Calu3 (cell line): Measurements from ENCODE around the gene GDF7. TPM values are rescaled to one million over a fixed set of nuclear protein-coding genes. Genes with fewer than 3 reads are reported as not detected.
A peak's percentile ranks its signal among the peaks of the same experiment; 100 is the strongest.

Source experiments
- BruUV-seq: library from RNA; stranded (reverse); fragments of 400-500 nt; replicated peaks from 2 replicates; lab custom pipeline; 2021; lab: Mats Ljungman, UMichigan
- CTCF ChIA-PET: fragments of 300-600 bp; sonication (Branson Sonifier 250); formaldehyde crosslinking; loops from one replicate; lab custom pipeline; 2022; ENCODE audit warnings: antibody characterized with exemption; lab: Charles Lee
- DNase-seq: peaks from one replicate; pipeline ENCODE4 v3.0.0; 2022
- H3K27ac Mint-ChIP-seq: one replicate; pipeline ENCODE4 v1.8.0; 2022; ENCODE audit warnings: mixed read lengths; ENCODE audit not compliant: unreplicated experiment
- H3K27me3 Mint-ChIP-seq: one replicate; pipeline ENCODE4 v1.8.0; 2022; ENCODE audit warnings: mixed read lengths; ENCODE audit not compliant: unreplicated experiment
- H3K36me3 Mint-ChIP-seq: one replicate; pipeline ENCODE4 v1.8.0; 2022; ENCODE audit warnings: mild to moderate bottlenecking, moderate library complexity, mixed read lengths; ENCODE audit not compliant: insufficient read depth, unreplicated experiment
- H3K4me1 Mint-ChIP-seq: one replicate; pipeline ENCODE4 v1.8.0; 2022; ENCODE audit warnings: mild to moderate bottlenecking, low read depth, mixed read lengths; ENCODE audit not compliant: unreplicated experiment
- H3K4me3 Mint-ChIP-seq: one replicate; pipeline ENCODE4 v1.8.0; 2022; ENCODE audit warnings: mild to moderate bottlenecking, low read depth, moderate library complexity, mixed read lengths; ENCODE audit not compliant: unreplicated experiment
- H3K9me3 Mint-ChIP-seq: one replicate; pipeline ENCODE4 v1.8.0; 2022; ENCODE audit warnings: low read depth, mixed read lengths; ENCODE audit not compliant: unreplicated experiment
- CTCF ChIP-seq: fragments of 200-600 bp; IDR thresholded peaks from one replicate; pipeline ENCODE4 v1.8.0; 2022; ENCODE audit warnings: antibody characterized with exemption; ENCODE audit not compliant: unreplicated experiment
- intact Hi-C: fragments of 100-400 bp; cut with micrococcal nuclease; formaldehyde crosslinking; loops from one replicate; pipeline ENCODE4 v1.10.0; 2022; ENCODE audit not compliant: unreplicated experiment
- total RNA-seq: library from RNA; stranded (reverse); gene quantifications from 2 replicates; pipeline ENCODE4 v1.2.3, GENCODE V29; 2022

GDF7 gene
- total RNA-seq, 1 experiment from 2014 or later, result not detected

GRCh38 chr2:20664071-20664390, 2.9 kb upstream of the GDF7 start:
- no peak for TF ChIP-seq CTCF
- H3K9me3 Mint-ChIP-seq, result no peaks in the 10 kb centered on the region
- no peak for DNase-seq
- CTCF ChIA-PET, result interaction anchor here (0.7 to 1.7 kb wide), 3 partner anchors 13 to 469 kb away, joined by 3 to 5 read pairs (median 5); partner anchors contain the start of gene HS1BP3
- peaks cover 91% of the 10 kb centered on the region for H3K27me3 Mint-ChIP-seq
- no peak overlapping the region for H3K27ac Mint-ChIP-seq
- BruUV-seq, result no TSS peak
- intact Hi-C loops, result loop anchor here (5.0 kb wide), 2 partner anchors 93 to 253 kb away; no protein-coding TSS in a partner anchor
- no peak overlapping the region for H3K4me3 Mint-ChIP-seq
- no peaks in the 10 kb centered on the region for H3K36me3 Mint-ChIP-seq
- H3K4me1 Mint-ChIP-seq, result peaks cover 20% of the 10 kb centered on the region

- CTCF ChIA-PET, result interaction anchor here (1.4 to 1.7 kb wide), 2 partner anchors 12 to 13 kb away, joined by 4 to 5 read pairs; partner anchors contain the start of gene HS1BP3
- H3K27ac Mint-ChIP-seq, result no peak overlapping the region
- no peak overlapping the region for H3K4me3 Mint-ChIP-seq
- H3K27me3 Mint-ChIP-seq, result peaks cover 85% of the 10 kb centered on the region
- peaks cover 20% of the 10 kb centered on the region for H3K4me1 Mint-ChIP-seq
- H3K9me3 Mint-ChIP-seq, result no peaks in the 10 kb centered on the region
- DNase-seq, result no peak
- H3K36me3 Mint-ChIP-seq, result no peaks in the 10 kb centered on the region
- TF ChIP-seq CTCF, result no peak
- intact Hi-C loops, result loop anchor here (5.0 kb wide), 2 partner anchors 93 to 253 kb away; no protein-coding TSS in a partner anchor
- BruUV-seq, result no TSS peak
These were observed 2.3 kb upstream of the GDF7 start for GRCh38 chr2:20664431-20665242.

- no peak for TF ChIP-seq CTCF
- intact Hi-C loops, result no loop called here
- H3K36me3 Mint-ChIP-seq, result no peaks in the 10 kb centered on the region
- DNase-seq, result no peak
- peaks cover 20% of the 10 kb centered on the region for H3K4me1 Mint-ChIP-seq
- BruUV-seq, result no TSS peak
- CTCF ChIA-PET, result interaction anchor here (0.8 to 1.7 kb wide), 4 partner anchors 11 to 116 kb away, joined by 3 to 7 read pairs (median 4); partner anchors contain the start of gene HS1BP3
- peaks cover 77% of the 10 kb centered on the region for H3K27me3 Mint-ChIP-seq
- no peaks in the 10 kb centered on the region for H3K9me3 Mint-ChIP-seq
- H3K4me3 Mint-ChIP-seq, result peak overlapping the region; percentile 69
- no peak overlapping the region for H3K27ac Mint-ChIP-seq
These were observed 1.5 kb upstream of the GDF7 start for GRCh38 chr2:20665243-20666004.

GRCh38 chr2:20666005-20666303, 990 bp upstream of the GDF7 start:
- TF ChIP-seq CTCF, result no peak
- no peak for DNase-seq
- H3K4me1 Mint-ChIP-seq, result peaks cover 20% of the 10 kb centered on the region
- H3K27me3 Mint-ChIP-seq, result peaks cover 72% of the 10 kb centered on the region
- BruUV-seq, result no TSS peak
- H3K36me3 Mint-ChIP-seq, result no peaks in the 10 kb centered on the region
- CTCF ChIA-PET, result interaction anchor here (0.7 to 1.7 kb wide), 5 partner anchors 10 to 204 kb away, joined by 3 to 7 read pairs (median 4); partner anchors contain the start of gene HS1BP3
- intact Hi-C loops, result no loop called here
- peak overlapping the region; percentile 69 for H3K4me3 Mint-ChIP-seq
- H3K9me3 Mint-ChIP-seq, result no peaks in the 10 kb centered on the region
- no peak overlapping the region for H3K27ac Mint-ChIP-seq
